Measurements from ENCODE around the gene DDR2.

The DDR2 gene

GRCh38 chr1:162671664-162672410 lies 39.6 kb downstream of the DDR2 start:
- H3K27ac ChIP-seq = peak overlapping the region; percentile 40 to 77
- DNase-seq (ENCODE audit: low spot score) = no peak
- no peak for TF ChIP-seq CTCF (IDR thresholded peaks at IDR 0.05)

GRCh38 chr1:162672622-162673260 lies 40.5 kb downstream of the DDR2 start:
- no peak for DNase-seq (ENCODE audit: low spot score)
- no peak for TF ChIP-seq CTCF (IDR thresholded peaks at IDR 0.05)
- Histone ChIP-seq H3K4me3 (no peak overlapping the region), H3K27ac (peak overlapping the region in 1 of 2 donors; percentile 3)

More at GRCh38 chr1:162671664-162672410, 39.6 kb downstream of the DDR2 start:
- H3K4me3 ChIP-seq = no peak overlapping the region

GRCh38 chr1:162674034-162674608 lies 41.9 kb downstream of the DDR2 start:
- Histone ChIP-seq H3K4me3 (no peak overlapping the region), H3K27ac (no peak overlapping the region)
- no peak for TF ChIP-seq CTCF (IDR thresholded peaks at IDR 0.05)
- DNase-seq (ENCODE audit: low spot score) = no peak

- Histone ChIP-seq H3K4me3 (no peak overlapping the region), H3K27ac (peak overlapping the region in 1 of 2 donors; percentile 77)
- DNase-seq (ENCODE audit: low spot score) = no peak
- no peak for TF ChIP-seq CTCF (IDR thresholded peaks at IDR 0.05)
Observed at GRCh38 chr1:162676087-162676486, 43.8 kb downstream of the DDR2 start.

GRCh38 chr1:162676750-162677149 lies 44.5 kb downstream of the DDR2 start:
- no peak for TF ChIP-seq CTCF (IDR thresholded peaks at IDR 0.05)
- peak overlapping the region in 1 of 2 donors; percentile 77 for H3K27ac ChIP-seq
- no peak for DNase-seq (ENCODE audit: low spot score)
- H3K4me3 ChIP-seq = no peak overlapping the region

- TF ChIP-seq CTCF (IDR thresholded peaks at IDR 0.05) = no peak
- DNase-seq (ENCODE audit: low spot score) = no peak
- Histone ChIP-seq H3K27ac (no peak overlapping the region), H3K4me3 (no peak overlapping the region)
Observed at GRCh38 chr1:162677607-162678371, 45.5 kb downstream of the DDR2 start.

All from coronary artery (tissue), 2 donors.